H9 (cell line): ENCODE data around the gene FGD5. TPM values are rescaled to one million over a fixed set of nuclear protein-coding genes. Genes with fewer than 3 reads are reported as not detected.

ENCODE experiments used
- DNase-seq: peaks from one replicate; pipeline ENCODE4 v3.0.0-alpha.2; 2017
- H2AFZ ChIP-seq: one replicate; pipeline ENCODE4 v1.6.1; 2013; ENCODE audit warnings: mild to moderate bottlenecking, low read length, control low read depth, moderate library complexity
- H2AK5ac ChIP-seq: 2 replicates; pipeline ENCODE4 v1.6.1; 2013; ENCODE audit warnings: low read length, control low read depth, mixed read lengths; ENCODE audit not compliant: insufficient read length
- H2BK120ac ChIP-seq: one replicate; pipeline ENCODE4 v1.6.1; 2013; ENCODE audit warnings: low read depth, mild to moderate bottlenecking, low read length, control low read depth, inconsistent platforms; ENCODE audit not compliant: poor library complexity, severe bottlenecking
- H2BK12ac ChIP-seq: 2 replicates; pipeline ENCODE4 v1.6.1; 2013; ENCODE audit warnings: low read length, control low read depth, mixed read lengths, low read depth; ENCODE audit not compliant: insufficient read length
- H2BK15ac ChIP-seq: 2 replicates; pipeline ENCODE4 v1.6.1; 2013; ENCODE audit warnings: low read depth, low read length, control low read depth
- H2BK20ac ChIP-seq: one replicate; pipeline ENCODE4 v1.6.1; 2013; ENCODE audit warnings: low read depth, mild to moderate bottlenecking, low read length, control low read depth, inconsistent platforms; ENCODE audit not compliant: poor library complexity, severe bottlenecking
- H2BK5ac ChIP-seq: 2 replicates; pipeline ENCODE4 v1.6.1; 2013; ENCODE audit warnings: low read length, control low read depth, mixed read lengths; ENCODE audit not compliant: insufficient read length
- H3K14ac ChIP-seq: 2 replicates; pipeline ENCODE4 v1.6.1; 2013; ENCODE audit warnings: low read length, control low read depth; ENCODE audit not compliant: insufficient read depth
- H3K18ac ChIP-seq: 2 replicates; pipeline ENCODE4 v1.6.1; 2013; ENCODE audit warnings: low read depth, mild to moderate bottlenecking, mixed read lengths, low read length, control low read depth; ENCODE audit not compliant: insufficient read length
- H3K23ac ChIP-seq: 2 replicates; pipeline ENCODE4 v1.6.1; 2013; ENCODE audit warnings: low read length, control low read depth, mixed read lengths, low read depth; ENCODE audit not compliant: insufficient read length
- H3K23me2 ChIP-seq: 2 replicates; pipeline ENCODE4 v1.6.1; 2013; ENCODE audit warnings: low read depth, mild to moderate bottlenecking, mixed read lengths, low read length, control low read depth; ENCODE audit not compliant: insufficient read length, poor library complexity, severe bottlenecking
- H3K27ac ChIP-seq: 2 replicates; pipeline ENCODE4 v1.5.1; 2013; ENCODE audit warnings: low read length, control low read depth, mixed read lengths, low read depth; ENCODE audit not compliant: insufficient read length
- H3K27me3 ChIP-seq: 2 replicates; pipeline ENCODE4 v1.6.1; 2013; ENCODE audit warnings: low read length, control low read depth, inconsistent platforms; ENCODE audit not compliant: insufficient read depth
- H3K4ac ChIP-seq: 2 replicates; pipeline ENCODE4 v1.6.1; 2013; ENCODE audit warnings: low read depth, mild to moderate bottlenecking, control low read depth, inconsistent platforms, low read length, moderate library complexity
- H3K4me1 ChIP-seq: 2 replicates; pipeline ENCODE4 v1.6.1; 2013; ENCODE audit warnings: low read length, control low read depth, inconsistent platforms; ENCODE audit not compliant: insufficient read depth
- H3K4me2 ChIP-seq: 2 replicates; pipeline ENCODE4 v1.6.1; 2013; ENCODE audit warnings: low read length, control low read depth, mixed read lengths; ENCODE audit not compliant: insufficient read length, insufficient read depth
- H3K56ac ChIP-seq: 2 replicates; pipeline ENCODE4 v1.6.1; 2013; ENCODE audit warnings: low read depth, mild to moderate bottlenecking, mixed read lengths, low read length, control low read depth; ENCODE audit not compliant: insufficient read length
- H3K79me1 ChIP-seq: 2 replicates; pipeline ENCODE4 v1.6.1; 2013; ENCODE audit warnings: low read depth, mild to moderate bottlenecking, moderate library complexity, low read length, control low read depth, inconsistent platforms; ENCODE audit not compliant: insufficient read depth, poor library complexity, severe bottlenecking
- H3K79me2 ChIP-seq: 2 replicates; pipeline ENCODE4 v1.6.1; 2013; ENCODE audit warnings: low read length, control low read depth, inconsistent platforms; ENCODE audit not compliant: insufficient read depth
- H3K9ac ChIP-seq: 2 replicates; pipeline ENCODE4 v1.6.1; 2013; ENCODE audit warnings: low read length, control low read depth, mixed read lengths; ENCODE audit not compliant: insufficient read length; ENCODE audit errors: extremely low read depth
- H3K9me3 ChIP-seq: one replicate; pipeline ENCODE4 v1.6.1; 2013; ENCODE audit warnings: low read depth, low read length, inconsistent platforms; ENCODE audit not compliant: control insufficient read depth
- H3T11ph ChIP-seq: one replicate; pipeline ENCODE4 v1.6.1; 2013; ENCODE audit warnings: mild to moderate bottlenecking, low read length, control low read depth, inconsistent platforms
- H4K20me1 ChIP-seq: one replicate; pipeline ENCODE4 v1.6.1; 2013; ENCODE audit not compliant: control insufficient read depth, insufficient read length, insufficient read depth
- H4K5ac ChIP-seq: 2 replicates; pipeline ENCODE4 v1.6.1; 2013; ENCODE audit warnings: low read depth, mild to moderate bottlenecking, mixed read lengths, low read length, control low read depth; ENCODE audit not compliant: insufficient read length
- H4K8ac ChIP-seq: replicated peaks from 2 replicates; pipeline ENCODE4 v1.6.1; 2013; ENCODE audit warnings: low read length, control low read depth, mixed read lengths, low read depth; ENCODE audit not compliant: insufficient read length
- H4K91ac ChIP-seq: 2 replicates; pipeline ENCODE4 v1.6.1; 2013; ENCODE audit warnings: low read depth, mild to moderate bottlenecking, moderate library complexity, mixed read lengths, low read length, control low read depth; ENCODE audit not compliant: insufficient read length
- H3K27ac Mint-ChIP-seq, 3 experiments: 2 replicates in 2 of 3; 3 replicates in 1 of 3; pipeline ENCODE4 v1.8.0; 2020 to 2021; ENCODE audit warnings: mixed read lengths in 3 of 3, mild to moderate bottlenecking in 1 of 3, moderate library complexity in 1 of 3
- H3K27me3 Mint-ChIP-seq: 2 replicates; pipeline ENCODE4 v1.8.0; 2021; ENCODE audit warnings: low read depth, mild to moderate bottlenecking, moderate library complexity, mixed read lengths
- H3K36me3 Mint-ChIP-seq, 3 experiments: 2 replicates in 2 of 3; 3 replicates in 1 of 3; pipeline ENCODE4 v1.8.0; 2020 to 2021; ENCODE audit warnings: low read depth in 3 of 3, mixed read lengths in 3 of 3; ENCODE audit not compliant: insufficient read depth in 1 of 3
- H3K4me1 Mint-ChIP-seq, 2 experiments: 2 replicates each; pipeline ENCODE4 v1.8.0; 2020; ENCODE audit warnings: mixed read lengths in 2 of 2
- H3K4me3 Mint-ChIP-seq, 2 experiments: 2 replicates in 1 of 2; 3 replicates in 1 of 2; pipeline ENCODE4 v1.8.0; 2020 to 2021; ENCODE audit warnings: mild to moderate bottlenecking in 2 of 2, mixed read lengths in 2 of 2, moderate library complexity in 1 of 2
- H3K9me3 Mint-ChIP-seq, 2 experiments: 2 replicates in 1 of 2; 3 replicates in 1 of 2; pipeline ENCODE4 v1.8.0; 2020; ENCODE audit warnings: mild to moderate bottlenecking in 2 of 2, mixed read lengths in 2 of 2, moderate library complexity in 1 of 2
- CTCF ChIP-seq: fragments of 200-600 bp; sonication (generic); conservative IDR thresholded peaks from 3 replicates; pipeline ENCODE4 v1.8.0; 2021; ENCODE audit warnings: antibody characterized with exemption, mild to moderate bottlenecking
- WGBS: extraction: QIAGEN DNeasy Blood & Tissue Kit; methylation state at CpG from one replicate; pipeline ENCODE4 v1.1.7; 2013; ENCODE audit warnings: missing lambda C conversion rate, low lambda C conversion rate, mixed read lengths; ENCODE audit not compliant: insufficient read length; ENCODE audit errors: extremely low coverage; 5-methylcytosine and 5-hydroxymethylcytosine counted together
- total RNA-seq: library from RNA; stranded (reverse); gene quantifications from 2 replicates; pipeline ENCODE4 v1.2.1, GENCODE V29; 2021

FGD5 gene
- total RNA-seq, 1 experiment from 2014 or later: 7.8 TPM

GRCh38 chr3:14822670-14823390, 4.1 kb downstream of the FGD5 start:
- H3K27ac ChIP-seq: no peak overlapping the region
- no peak for TF ChIP-seq CTCF
- Mint-ChIP-seq H3K27me3 (peaks cover 4% of the 10 kb centered on the region; the same call in 1 of the 2 replicates), H3K4me3 (no peak overlapping the region; a peak in 2 of 5 replicates), H3K36me3 (peaks cover 6 to 16% (median 10%) of the 10 kb centered on the region in 3 experiments; a peak in 6 of 7 replicates), H3K4me1 (peaks cover 17 to 24% of the 10 kb centered on the region in 2 experiments), H3K27ac (no peak overlapping the region), H3K9me3 (no peaks in the 10 kb centered on the region)
- no peak overlapping the region for H3K56ac ChIP-seq
- H2BK15ac ChIP-seq: no peak overlapping the region
- no peak overlapping the region for H2BK20ac ChIP-seq
- no peak overlapping the region for H2BK120ac ChIP-seq
- WGBS: no CpG with 5 or more reads among the region's 12 CpGs
- no peak overlapping the region for H4K91ac ChIP-seq
- H2BK5ac ChIP-seq: no peak overlapping the region
- no peaks in the 10 kb centered on the region for H3K27me3 ChIP-seq
- no peak for DNase-seq
- H3K4me2 ChIP-seq: no peak overlapping the region
- H3K4ac ChIP-seq: no peak overlapping the region
- no peaks in the 10 kb centered on the region for H4K20me1 ChIP-seq
- H2BK12ac ChIP-seq: no peak overlapping the region
- H4K5ac ChIP-seq: no peak overlapping the region
- no peak overlapping the region for H4K8ac ChIP-seq
- H3K9ac ChIP-seq: no peak overlapping the region
- H3K23ac ChIP-seq: no peak overlapping the region
- H3K14ac ChIP-seq: no peak overlapping the region
- no peaks in the 10 kb centered on the region for H3K79me2 ChIP-seq
- no peaks in the 10 kb centered on the region for H3K9me3 ChIP-seq
- H2AFZ ChIP-seq: no peak overlapping the region
- no peak overlapping the region for H3K18ac ChIP-seq
- no peaks in the 10 kb centered on the region for H3K79me1 ChIP-seq
- no peaks in the 10 kb centered on the region for H3K23me2 ChIP-seq
- H2AK5ac ChIP-seq: no peak overlapping the region
- no peak overlapping the region for H3T11ph ChIP-seq
- no peaks in the 10 kb centered on the region; the same call in 1 of the 2 replicates for H3K4me1 ChIP-seq
